MM.1S (cell line): ENCODE measurements around the gene TLK1.

ENCODE experiments used
- DNase-seq: peaks from one replicate; pipeline ENCODE4 v3.0.0-alpha.2; 2015
- H2AFZ ChIP-seq: fragments of 300-600 bp; sonication (generic); 2 replicates; pipeline ENCODE4 v1.6.0; 2016; ENCODE audit warnings: antibody characterized with exemption, low read length
- H3F3A ChIP-seq: fragments of 300-600 bp; sonication (generic); 2 replicates; pipeline ENCODE4 v1.6.1; 2016; ENCODE audit warnings: mild to moderate bottlenecking, antibody characterized with exemption, low read length, moderate library complexity, mixed read lengths; ENCODE audit not compliant: insufficient read depth
- H3K27ac ChIP-seq: fragments of 300-600 bp; sonication (generic); 2 replicates; pipeline ENCODE4 v1.5.1; 2016; ENCODE audit warnings: mild to moderate bottlenecking, low read length
- H3K27me3 ChIP-seq: fragments of 300-600 bp; sonication (generic); replicated peaks from 2 replicates; pipeline ENCODE4 v1.6.0; 2016; ENCODE audit warnings: low read length; ENCODE audit not compliant: insufficient read depth
- H3K36me3 ChIP-seq: fragments of 300-600 bp; sonication (generic); replicated peaks from 2 replicates; pipeline ENCODE4 v1.6.1; 2016; ENCODE audit warnings: mild to moderate bottlenecking, low read length, mixed read lengths; ENCODE audit not compliant: insufficient read depth
- H3K4me1 ChIP-seq: fragments of 300-600 bp; sonication (generic); 2 replicates; pipeline ENCODE4 v1.6.1; 2016; ENCODE audit warnings: low read length, mixed read lengths
- H3K4me2 ChIP-seq: fragments of 300-600 bp; sonication (generic); 2 replicates; pipeline ENCODE4 v1.6.0; 2016; ENCODE audit warnings: low read depth, low read length
- H3K4me3 ChIP-seq: fragments of 300-600 bp; sonication (generic); 2 replicates; pipeline ENCODE4 v1.5.1; 2016; ENCODE audit warnings: low read length, mixed read lengths
- H3K79me2 ChIP-seq: fragments of 300-600 bp; sonication (generic); 2 replicates; pipeline ENCODE4 v1.6.1; 2016; ENCODE audit warnings: mixed run types, low read length, mixed read lengths
- H3K9ac ChIP-seq: fragments of 300-600 bp; sonication (generic); 2 replicates; pipeline ENCODE4 v1.6.1; 2016; ENCODE audit warnings: low read length, mixed read lengths
- H3K9me2 ChIP-seq: fragments of 300-600 bp; sonication (generic); replicated peaks from 2 replicates; pipeline ENCODE4 v1.6.1; 2016; ENCODE audit warnings: mild to moderate bottlenecking, low read length, mixed read lengths; ENCODE audit not compliant: insufficient read depth
- H3K9me3 ChIP-seq: fragments of 300-600 bp; sonication (generic); replicated peaks from 2 replicates; pipeline ENCODE4 v1.6.1; 2016; ENCODE audit warnings: mild to moderate bottlenecking, low read length, mixed read lengths; ENCODE audit not compliant: insufficient read depth
- H4K20me1 ChIP-seq: fragments of 300-600 bp; sonication (generic); 2 replicates; pipeline ENCODE4 v1.6.1; 2016; ENCODE audit warnings: mild to moderate bottlenecking, low read length, moderate library complexity, mixed read lengths; ENCODE audit not compliant: insufficient read depth
- EZH2 ChIP-seq: fragments of 300-600 bp; sonication (generic); optimal IDR thresholded peaks from 2 replicates; pipeline ENCODE3; 2017; ENCODE audit warnings: low read depth, mild to moderate bottlenecking, antibody characterized with exemption, low read length, mixed read lengths
- EZH2phosphoT487 ChIP-seq: fragments of 300-600 bp; sonication (generic); IDR thresholded peaks from 2 replicates; pipeline ENCODE4 v1.6.1; 2018; ENCODE audit warnings: antibody characterized with exemption, low read length
- TF ChIP-seq, protein P1 (sequence below): fragments of 300-600 bp; sonication (generic); IDR thresholded peaks from 2 replicates; pipeline ENCODE4 v1.5.1; 2016; ENCODE audit warnings: antibody characterized with exemption, low read length, mixed read lengths

TLK1 gene

DNA sequence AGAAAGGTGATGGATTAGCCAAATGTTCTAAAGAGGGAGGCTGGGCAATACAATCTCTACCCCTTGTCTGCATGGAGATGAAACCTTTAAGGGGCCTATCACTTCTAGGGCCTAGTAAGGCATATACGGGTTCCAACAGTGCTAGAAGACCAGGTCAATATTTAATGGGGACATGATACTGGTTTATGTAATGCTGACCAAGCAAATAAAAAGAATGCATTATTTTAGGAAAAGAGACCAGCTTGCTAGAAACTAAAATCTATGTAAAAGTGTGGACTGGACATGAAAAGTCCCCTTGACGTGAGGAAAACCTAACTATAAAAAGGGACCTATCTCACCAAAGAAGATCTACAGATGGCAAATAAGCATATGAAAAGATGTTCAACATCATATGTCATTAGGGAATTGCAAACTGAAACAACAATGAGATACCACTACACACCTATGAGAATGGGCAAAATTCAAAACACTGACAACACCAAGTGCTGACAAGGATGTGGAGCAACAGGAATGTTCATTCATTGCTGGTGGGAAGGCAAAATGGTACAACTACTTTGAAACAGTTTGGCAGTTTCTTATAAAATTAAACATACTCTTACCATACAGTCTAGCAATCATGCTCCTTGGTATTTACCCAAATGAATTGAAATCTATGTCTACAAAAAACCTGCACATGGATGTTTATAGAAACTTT is 45.9 kb upstream of the TLK1 start:
- H2AFZ ChIP-seq, result no peak overlapping the region
- no peak for DNase-seq
- no peaks in the 10 kb centered on the region for H3K9me2 ChIP-seq
- no peaks in the 10 kb centered on the region for H4K20me1 ChIP-seq
- TF ChIP-seq, protein P1, sequence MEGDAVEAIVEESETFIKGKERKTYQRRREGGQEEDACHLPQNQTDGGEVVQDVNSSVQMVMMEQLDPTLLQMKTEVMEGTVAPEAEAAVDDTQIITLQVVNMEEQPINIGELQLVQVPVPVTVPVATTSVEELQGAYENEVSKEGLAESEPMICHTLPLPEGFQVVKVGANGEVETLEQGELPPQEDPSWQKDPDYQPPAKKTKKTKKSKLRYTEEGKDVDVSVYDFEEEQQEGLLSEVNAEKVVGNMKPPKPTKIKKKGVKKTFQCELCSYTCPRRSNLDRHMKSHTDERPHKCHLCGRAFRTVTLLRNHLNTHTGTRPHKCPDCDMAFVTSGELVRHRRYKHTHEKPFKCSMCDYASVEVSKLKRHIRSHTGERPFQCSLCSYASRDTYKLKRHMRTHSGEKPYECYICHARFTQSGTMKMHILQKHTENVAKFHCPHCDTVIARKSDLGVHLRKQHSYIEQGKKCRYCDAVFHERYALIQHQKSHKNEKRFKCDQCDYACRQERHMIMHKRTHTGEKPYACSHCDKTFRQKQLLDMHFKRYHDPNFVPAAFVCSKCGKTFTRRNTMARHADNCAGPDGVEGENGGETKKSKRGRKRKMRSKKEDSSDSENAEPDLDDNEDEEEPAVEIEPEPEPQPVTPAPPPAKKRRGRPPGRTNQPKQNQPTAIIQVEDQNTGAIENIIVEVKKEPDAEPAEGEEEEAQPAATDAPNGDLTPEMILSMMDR, result no peak
- TF ChIP-seq EZH2 (no peak), EZH2phosphoT487 (no peak)
- peaks cover 7% of the 10 kb centered on the region; the same call in 1 of the 2 replicates for H3K4me1 ChIP-seq
- no peaks in the 10 kb centered on the region for H3K9me3 ChIP-seq
- no peak overlapping the region for H3K4me2 ChIP-seq
- no peak overlapping the region for H3K4me3 ChIP-seq
- peaks cover 6% of the 10 kb centered on the region; the same call in 1 of the 2 replicates for H3F3A ChIP-seq
- no peaks in the 10 kb centered on the region for H3K27me3 ChIP-seq
- H3K36me3 ChIP-seq, result no peaks in the 10 kb centered on the region
- no peak overlapping the region for H3K27ac ChIP-seq
- no peaks in the 10 kb centered on the region for H3K79me2 ChIP-seq
- no peak overlapping the region for H3K9ac ChIP-seq

DNA sequence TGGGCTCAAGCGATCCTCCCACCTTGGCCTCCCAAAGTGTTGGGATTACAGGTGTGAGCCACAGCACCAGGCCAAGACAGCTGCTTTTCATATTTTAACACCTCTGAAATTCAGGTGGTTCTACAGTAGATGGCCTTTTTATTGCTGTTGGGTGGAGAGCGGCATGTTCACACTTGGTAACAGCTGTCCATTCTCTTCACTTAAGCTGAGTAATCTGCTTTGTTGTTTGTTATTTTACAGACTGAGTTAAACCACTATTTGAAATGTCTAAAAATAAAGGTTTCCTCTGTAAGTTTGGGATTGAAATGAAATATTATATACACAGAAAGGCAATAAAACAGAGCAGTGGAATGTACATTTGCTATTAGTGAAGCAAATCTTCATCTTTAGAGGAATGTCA is 44.9 kb upstream of the TLK1 start:
- TF ChIP-seq, protein P1, result no peak
- TF ChIP-seq EZH2phosphoT487 (no peak), EZH2 (no peak)
- 0 out of 2 replicates have a peak, but pooled peaks cover 1% of the 10 kb centered on the region for H3K4me1 ChIP-seq
- H2AFZ ChIP-seq, result no peak overlapping the region
- no peak overlapping the region for H3K4me3 ChIP-seq
- no peaks in the 10 kb centered on the region for H3K27me3 ChIP-seq
- no peak overlapping the region for H3K4me2 ChIP-seq
- no peaks in the 10 kb centered on the region for H3K36me3 ChIP-seq
- no peak overlapping the region for H3K27ac ChIP-seq
- H3F3A ChIP-seq, result peaks cover under 1% of the 10 kb centered on the region; the same call in 1 of the 2 replicates
- no peak for DNase-seq
- no peaks in the 10 kb centered on the region for H3K9me3 ChIP-seq
- H3K79me2 ChIP-seq, result no peaks in the 10 kb centered on the region
- H3K9me2 ChIP-seq, result no peaks in the 10 kb centered on the region
- H4K20me1 ChIP-seq, result no peaks in the 10 kb centered on the region
- H3K9ac ChIP-seq, result no peak overlapping the region

DNA sequence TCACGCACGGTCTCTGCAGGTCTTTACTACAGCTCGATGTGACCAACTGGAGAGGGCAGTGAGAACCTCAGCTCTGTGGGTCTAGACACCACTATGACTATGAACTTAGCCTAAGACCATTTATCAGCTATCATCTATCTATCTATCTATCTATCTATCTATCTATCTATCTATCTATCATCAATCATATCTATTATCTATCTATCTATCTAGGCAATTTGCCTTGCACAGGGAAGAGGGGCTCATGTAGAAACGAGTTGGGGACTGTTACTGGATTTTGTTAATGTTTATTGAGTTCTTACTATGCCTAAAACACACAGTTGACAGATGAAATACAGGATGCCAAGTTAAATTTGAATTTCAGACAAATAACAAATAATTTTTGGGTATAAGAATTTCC is 41.1 kb upstream of the TLK1 start:
- TF ChIP-seq EZH2 (no peak), EZH2phosphoT487 (no peak)
- TF ChIP-seq, protein P1, result no peak
- H4K20me1 ChIP-seq, result no peaks in the 10 kb centered on the region
- no peak overlapping the region for H3K4me2 ChIP-seq
- H3K36me3 ChIP-seq, result no peaks in the 10 kb centered on the region
- H3K79me2 ChIP-seq, result no peaks in the 10 kb centered on the region
- no peaks in the 10 kb centered on the region for H3K27me3 ChIP-seq
- H3K9me2 ChIP-seq, result no peaks in the 10 kb centered on the region
- no peaks in the 10 kb centered on the region for H3F3A ChIP-seq
- H3K9ac ChIP-seq, result no peak overlapping the region
- H2AFZ ChIP-seq, result no peak overlapping the region
- no peaks in the 10 kb centered on the region for H3K9me3 ChIP-seq
- H3K4me3 ChIP-seq, result no peak overlapping the region
- no peak overlapping the region for H3K27ac ChIP-seq
- DNase-seq, result no peak
- H3K4me1 ChIP-seq, result no peaks in the 10 kb centered on the region
